Gastrocnemius medialis (tissue), 4 donors: ENCODE results near the gene LAMA3. TPM values are rescaled to one million over a fixed set of nuclear protein-coding genes. Genes with fewer than 3 reads are reported as not detected.

Experiments used
- ATAC-seq, 2 donors: fragments of 150-250 bp; one replicate each; pipeline ENCODE4 v1.9.1; 2016
- DNase-seq, 2 donors: peaks; one replicate each; pipeline ENCODE4 v3.0.0-alpha.2; 2019
- H3K27ac ChIP-seq, 4 donors: fragments of 200-600 bp; sonication (generic); 1 replicate in 1 of 4; 2 replicates in 3 of 4; pipeline ENCODE4 v1.5.1; 2016 to 2018; ENCODE audit warnings: mild to moderate bottlenecking in 2 of 4, moderate library complexity in 1 of 4
- H3K27me3 ChIP-seq, 3 donors: fragments of 200-600 bp; sonication (generic) in 2 of 3; 1 replicate in 1 of 3; 2 replicates in 2 of 3; pipeline versions ENCODE4 v1.5.1 to v1.6.0; 2016 to 2019; ENCODE audit warnings: mild to moderate bottlenecking in 1 of 3, moderate library complexity in 1 of 3
- H3K36me3 ChIP-seq, 2 donors: fragments of 200-600 bp; sonication (generic) in 1 of 2; one replicate each; pipeline ENCODE4 v1.5.1; 2017 to 2018
- H3K4me1 ChIP-seq, 2 donors: fragments of 200-600 bp; sonication (generic) in 1 of 2; one replicate each; pipeline ENCODE4 v1.5.1; 2016 to 2017; ENCODE audit warnings: mild to moderate bottlenecking in 2 of 2
- H3K4me3 ChIP-seq, 4 donors: fragments of 200-600 bp; sonication (generic) in 3 of 4; 1 replicate in 1 of 4; 2 replicates in 3 of 4; pipeline ENCODE4 v1.5.1; 2016 to 2019; ENCODE audit warnings: mild to moderate bottlenecking in 2 of 4
- H3K9me3 ChIP-seq, 3 donors: fragments of 200-600 bp; sonication (generic) in 2 of 3; 1 replicate in 1 of 3; 2 replicates in 2 of 3; pipeline ENCODE4 v1.5.1; 2016 to 2019
- POLR2A ChIP-seq, 2 donors: fragments of 450-650 bp; IDR thresholded peaks; one replicate each; pipeline ENCODE4 v1.6.1; 2017; ENCODE audit warnings: antibody characterized with exemption in 2 of 2, mild to moderate bottlenecking in 2 of 2, moderate library complexity in 2 of 2
- in situ Hi-C, 4 donors: fragments of 200-750 bp; cut with MboI; loops; one replicate each; pipeline versions ENCODE4 v1.15.0 to v1.8.0; 2017; ENCODE audit warnings: low sequenced_read_pairs in 4 of 4
- intact Hi-C: fragments of 100-400 bp; cut with DNase I; formaldehyde crosslinking; loops from one replicate; pipeline ENCODE4 v1.15.1; 2023; ENCODE audit warnings: low total_unique reads
- total RNA-seq, 4 donors: library from RNA; depleted of rRNA; stranded (reverse); fragments of >200 nt; gene quantifications; one replicate each; pipeline versions ENCODE4 v1.1.0 to v1.2.3, GENCODE V29; 2016
- TF ChIP-seq, protein P1 (sequence below), 5 experiments: fragments of 450-650 bp in 3 of 5; fragments of 200-600 bp in 2 of 5; sonication (generic) in 2 of 5; IDR thresholded peaks in 4 of 5; conservative IDR thresholded peaks in 1 of 5; 1 replicate in 4 of 5; 2 replicates in 1 of 5; pipeline ENCODE4 v1.5.1; 2016 to 2019; ENCODE audit warnings: antibody characterized with exemption in 5 of 5, mild to moderate bottlenecking in 3 of 5, moderate library complexity in 3 of 5

LAMA3 gene
- total RNA-seq, 4 donors from 2014 or later: 1.1 to 5.3 (median 2.1) TPM

DNA sequence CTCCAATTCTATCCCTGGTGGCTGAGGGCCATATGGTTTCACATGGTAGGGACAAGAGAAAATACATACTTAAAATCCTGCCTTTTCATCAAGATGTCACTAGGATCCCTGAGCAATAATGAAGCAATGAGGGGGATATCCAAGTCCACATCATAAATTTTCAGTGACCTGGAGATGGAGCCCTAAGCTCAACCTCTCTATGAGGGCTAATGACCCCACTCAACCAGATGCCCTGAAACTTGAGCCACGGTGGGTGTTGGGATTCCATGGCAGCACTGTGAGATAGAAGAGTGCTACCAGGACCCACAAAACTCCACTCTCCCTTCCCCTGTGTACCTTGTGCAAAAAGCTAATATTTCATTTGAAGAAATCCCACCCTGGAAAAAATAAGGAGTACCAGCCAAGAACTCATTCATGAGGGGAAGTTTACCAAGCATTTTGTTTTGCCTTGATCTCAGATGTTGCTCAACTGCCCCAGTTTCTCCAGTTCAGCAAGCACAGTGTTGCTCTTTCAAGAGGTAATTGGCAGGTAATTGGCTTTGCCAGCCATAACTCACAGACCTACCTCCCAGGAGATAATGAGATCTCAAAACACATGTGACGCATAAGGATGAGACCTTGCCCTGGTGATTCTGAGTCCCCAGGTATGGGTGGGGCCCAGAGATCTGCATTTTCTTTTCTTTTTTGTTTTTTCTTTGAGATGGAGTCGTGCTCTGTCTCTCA lies 274.4 kb downstream of the LAMA3 start:
- intact Hi-C loops (loop anchor here (10.0 kb wide), 1 partner anchor 151 kb away; no protein-coding TSS in a partner anchor), in situ Hi-C loops (no loop called here)
- no peak for ATAC-seq
- no peaks in the 10 kb centered on the region for H3K4me1 ChIP-seq
- H3K27ac ChIP-seq: no peak overlapping the region
- TF ChIP-seq POLR2A (IDR thresholded peaks at IDR 0.05): no peak
- TF ChIP-seq, protein P1, sequence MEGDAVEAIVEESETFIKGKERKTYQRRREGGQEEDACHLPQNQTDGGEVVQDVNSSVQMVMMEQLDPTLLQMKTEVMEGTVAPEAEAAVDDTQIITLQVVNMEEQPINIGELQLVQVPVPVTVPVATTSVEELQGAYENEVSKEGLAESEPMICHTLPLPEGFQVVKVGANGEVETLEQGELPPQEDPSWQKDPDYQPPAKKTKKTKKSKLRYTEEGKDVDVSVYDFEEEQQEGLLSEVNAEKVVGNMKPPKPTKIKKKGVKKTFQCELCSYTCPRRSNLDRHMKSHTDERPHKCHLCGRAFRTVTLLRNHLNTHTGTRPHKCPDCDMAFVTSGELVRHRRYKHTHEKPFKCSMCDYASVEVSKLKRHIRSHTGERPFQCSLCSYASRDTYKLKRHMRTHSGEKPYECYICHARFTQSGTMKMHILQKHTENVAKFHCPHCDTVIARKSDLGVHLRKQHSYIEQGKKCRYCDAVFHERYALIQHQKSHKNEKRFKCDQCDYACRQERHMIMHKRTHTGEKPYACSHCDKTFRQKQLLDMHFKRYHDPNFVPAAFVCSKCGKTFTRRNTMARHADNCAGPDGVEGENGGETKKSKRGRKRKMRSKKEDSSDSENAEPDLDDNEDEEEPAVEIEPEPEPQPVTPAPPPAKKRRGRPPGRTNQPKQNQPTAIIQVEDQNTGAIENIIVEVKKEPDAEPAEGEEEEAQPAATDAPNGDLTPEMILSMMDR (IDR thresholded peaks at IDR 0.05 in 4 of 5, conservative IDR thresholded peaks at IDR 0.05 in 1 of 5): no peak
- no peaks in the 10 kb centered on the region for H3K9me3 ChIP-seq
- DNase-seq: no peak
- H3K4me3 ChIP-seq: no peak overlapping the region
- no peaks in the 10 kb centered on the region for H3K27me3 ChIP-seq
- no peaks in the 10 kb centered on the region for H3K36me3 ChIP-seq

DNA sequence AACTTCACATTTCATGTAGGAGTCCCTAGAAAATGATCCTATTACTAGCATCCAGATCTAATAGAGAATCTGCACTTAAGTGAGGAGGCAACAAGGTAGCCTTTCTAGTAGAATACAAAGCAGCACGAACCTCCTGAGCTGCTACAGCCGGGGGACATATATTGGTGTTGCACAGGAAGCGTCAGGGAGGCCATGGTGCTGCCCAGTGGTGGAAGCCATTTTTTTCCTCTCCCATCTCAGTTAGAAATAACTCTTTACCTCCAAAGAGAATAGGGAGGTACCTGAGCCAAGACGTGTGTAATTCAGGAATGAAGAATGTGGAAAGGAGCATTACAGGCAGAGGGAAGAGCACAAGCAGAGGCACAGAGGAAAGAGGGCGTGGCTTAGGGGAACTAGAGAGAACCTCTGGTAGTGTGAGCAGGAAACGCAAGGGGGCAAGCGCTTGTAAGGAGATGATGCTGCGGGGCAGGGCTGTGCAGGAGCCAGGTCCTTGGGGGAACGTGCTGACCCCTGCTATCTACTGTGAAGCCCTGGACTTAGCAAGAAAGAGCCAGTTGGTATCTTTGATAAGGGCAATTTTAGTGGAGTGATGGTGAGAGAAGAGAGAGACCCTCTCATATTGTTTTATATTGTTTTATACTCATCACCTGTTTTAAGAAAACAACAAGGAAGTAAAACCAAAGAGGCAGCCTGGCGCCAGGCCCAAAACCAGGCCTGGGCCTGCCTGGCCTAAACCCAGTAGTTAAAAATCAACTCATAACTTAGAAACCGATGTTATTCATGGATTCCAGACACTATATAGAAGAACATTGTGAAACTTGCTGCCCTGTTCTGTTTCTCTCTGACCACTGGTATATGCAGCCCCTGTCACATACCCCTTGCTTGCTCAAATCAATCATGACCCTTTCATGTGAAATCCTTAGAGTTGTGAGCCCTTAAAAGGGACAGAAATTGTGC lies 275.3 kb downstream of the LAMA3 start:
- in situ Hi-C loops (no loop called here), intact Hi-C loops (loop anchor here (10.0 kb wide), 1 partner anchor 150 kb away; no protein-coding TSS in a partner anchor)
- Histone ChIP-seq H3K9me3 (no peaks in the 10 kb centered on the region), H3K4me1 (no peaks in the 10 kb centered on the region), H3K27ac (no peak overlapping the region), H3K36me3 (no peaks in the 10 kb centered on the region), H3K27me3 (no peaks in the 10 kb centered on the region), H3K4me3 (no peak overlapping the region)
- no peak for TF ChIP-seq POLR2A (IDR thresholded peaks at IDR 0.05)
- TF ChIP-seq, protein P1 (IDR thresholded peaks at IDR 0.05 in 4 of 5, conservative IDR thresholded peaks at IDR 0.05 in 1 of 5): no peak
- no peak for ATAC-seq
- DNase-seq: no peak

DNA sequence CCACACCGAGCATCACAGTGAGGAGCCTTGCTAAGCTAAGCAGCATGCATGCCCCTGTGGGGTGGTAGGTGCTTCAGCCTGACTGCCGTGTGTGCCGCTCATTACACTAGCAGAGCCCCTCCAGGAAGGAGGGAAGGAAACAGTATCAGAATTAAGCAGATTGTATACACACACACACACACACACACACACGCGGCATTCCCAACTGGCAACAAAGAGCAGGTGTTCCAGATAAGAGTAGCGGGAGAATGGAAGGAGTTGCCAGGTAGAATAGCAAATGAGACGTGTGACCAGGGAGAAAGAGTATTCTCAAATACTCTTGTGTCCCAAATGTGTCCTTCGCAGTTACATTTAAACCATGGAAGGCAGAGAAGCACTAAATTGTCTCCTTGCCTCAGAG lies 277.7 kb downstream of the LAMA3 start:
- intact Hi-C loops: loop anchor here (10.0 kb wide), 1 partner anchor 148 kb away; no protein-coding TSS in a partner anchor
- TF ChIP-seq, protein P1 (IDR thresholded peaks at IDR 0.05 in 4 of 5, conservative IDR thresholded peaks at IDR 0.05 in 1 of 5): no peak
- TF ChIP-seq POLR2A (IDR thresholded peaks at IDR 0.05): no peak
- no peaks in the 10 kb centered on the region for H3K27me3 ChIP-seq
- ATAC-seq (no peak), DNase-seq (no peak)
- in situ Hi-C loops: no loop called here
- no peaks in the 10 kb centered on the region for H3K9me3 ChIP-seq
- H3K27ac ChIP-seq: no peak overlapping the region
- H3K4me3 ChIP-seq: no peak overlapping the region
- no peaks in the 10 kb centered on the region for H3K36me3 ChIP-seq
- H3K4me1 ChIP-seq: no peaks in the 10 kb centered on the region

- no peaks in the 10 kb centered on the region for H3K27me3 ChIP-seq
- no peak overlapping the region for H3K4me3 ChIP-seq
- DNase-seq (no peak), ATAC-seq (no peak)
- no peaks in the 10 kb centered on the region for H3K36me3 ChIP-seq
- no peaks in the 10 kb centered on the region for H3K9me3 ChIP-seq
- TF ChIP-seq, protein P1 (IDR thresholded peaks at IDR 0.05 in 4 of 5, conservative IDR thresholded peaks at IDR 0.05 in 1 of 5): no peak
- TF ChIP-seq POLR2A (IDR thresholded peaks at IDR 0.05): no peak
- intact Hi-C loops: loop anchor here (10.0 kb wide), 1 partner anchor 147 kb away; no protein-coding TSS in a partner anchor
- in situ Hi-C loops: no loop called here
- no peak overlapping the region for H3K27ac ChIP-seq
- no peaks in the 10 kb centered on the region for H3K4me1 ChIP-seq
Measured at GRCh38 chr18:23967321-23968089, 278.3 kb downstream of the LAMA3 start.
